Ovary (tissue), 3 donors: Measurements from ENCODE around the gene RPL35A.

Experiments used
- CTCF ChIP-seq, 3 donors: fragments of 450-650 bp in 2 of 3; fragments of 200-600 bp in 1 of 3; IDR thresholded peaks; one replicate each; pipeline versions ENCODE4 v1.5.1 to v1.8.0; 2016 to 2022; ENCODE audit warnings: antibody characterized with exemption in 3 of 3, mild to moderate bottlenecking in 1 of 3
- EP300 ChIP-seq: sonication (generic); formaldehyde crosslinking; IDR thresholded peaks from one replicate; pipeline ENCODE4 v1.6.1; 2017; ENCODE audit warnings: antibody characterized with exemption
- POLR2A ChIP-seq: fragments of 450-650 bp; IDR thresholded peaks from one replicate; pipeline ENCODE4 v1.6.1; 2017; ENCODE audit warnings: antibody characterized with exemption, mild to moderate bottlenecking, moderate library complexity
- donor health status: DM: no; HTN: no; CAD: no.

DNA sequence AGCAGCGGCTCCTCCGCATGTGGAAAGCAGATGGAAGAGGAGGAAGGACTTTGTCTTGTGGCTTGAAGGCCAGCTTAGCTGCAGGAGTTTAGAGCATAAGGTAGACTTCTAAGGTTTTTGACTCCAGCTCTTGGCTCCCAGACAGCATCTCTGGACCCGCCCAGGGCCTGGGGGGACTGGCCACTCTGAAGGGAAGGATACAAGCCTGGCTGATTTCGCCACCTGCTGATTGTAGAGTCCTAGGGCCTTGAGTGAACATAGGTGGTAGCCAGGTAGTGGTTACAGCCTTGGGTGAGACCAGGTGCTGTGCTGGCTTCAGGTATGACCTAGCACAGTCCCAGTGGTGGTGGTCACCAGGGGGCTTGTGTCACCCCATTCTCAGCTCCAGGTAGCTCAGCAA is 48.4 kb upstream of the RPL35A start:
- no peak for TF ChIP-seq CTCF (IDR thresholded peaks at IDR 0.05)
- TF ChIP-seq POLR2A = no peak
- TF ChIP-seq EP300 = no peak
